Esophagus squamous epithelium (tissue), 4 donors: ENCODE results near the gene TULP4.

Source experiments
- CTCF ChIP-seq, 6 experiments: fragments of 450-650 bp in 4 of 6; fragments of 200-600 bp in 2 of 6; sonication (generic) in 2 of 6; IDR thresholded peaks; one replicate each; pipeline ENCODE4 v1.5.1; 2016 to 2019; ENCODE audit warnings: antibody characterized with exemption in 6 of 6, mild to moderate bottlenecking in 4 of 6, moderate library complexity in 4 of 6
- POLR2A ChIP-seq, 4 donors: fragments of 450-650 bp; IDR thresholded peaks; one replicate each; pipeline ENCODE4 v1.6.1; 2017; ENCODE audit warnings: antibody characterized with exemption in 4 of 4, mild to moderate bottlenecking in 4 of 4, moderate library complexity in 3 of 4

- no peak for TF ChIP-seq CTCF (IDR thresholded peaks at IDR 0.05)
- TF ChIP-seq POLR2A (IDR thresholded peaks at IDR 0.05), result no peak
Measured at GRCh38 chr6:158503222-158503621, 191.0 kb downstream of the TULP4 start.
